Mesothelial cell of epicardium (in vitro differentiated cells): ENCODE results near the gene NAV2. TPM values are rescaled to one million over a fixed set of nuclear protein-coding genes. Genes with fewer than 3 reads are reported as not detected.

ENCODE experiments used
- DNase-seq, 2 experiments: peaks; one replicate each; pipeline ENCODE4 v3.0.0; 2021; ENCODE audit warnings: low spot score in 2 of 2; ENCODE audit not compliant: unreplicated experiment in 2 of 2
- H3K27ac Mint-ChIP-seq: 2 replicates; pipeline ENCODE4 v1.8.0; 2021; ENCODE audit warnings: mixed read lengths
- H3K27me3 Mint-ChIP-seq: 2 replicates; pipeline ENCODE4 v1.8.0; 2021; ENCODE audit warnings: low read depth, mixed read lengths
- H3K36me3 Mint-ChIP-seq: 2 replicates; pipeline ENCODE4 v1.8.0; 2021; ENCODE audit warnings: mixed read lengths
- H3K4me1 Mint-ChIP-seq: 2 replicates; pipeline ENCODE4 v1.8.0; 2021; ENCODE audit warnings: mixed read lengths
- H3K4me3 Mint-ChIP-seq: 2 replicates; pipeline ENCODE4 v1.8.0; 2021; ENCODE audit warnings: mild to moderate bottlenecking, moderate library complexity, mixed read lengths
- H3K9me3 Mint-ChIP-seq: 2 replicates; pipeline ENCODE4 v1.8.0; 2021; ENCODE audit warnings: mixed read lengths
- CTCF ChIP-seq: fragments of 200-600 bp; sonication (generic); IDR thresholded peaks from one replicate; pipeline ENCODE4 v1.5.0; 2021; ENCODE audit warnings: antibody characterized with exemption; ENCODE audit not compliant: unreplicated experiment
- total RNA-seq: library from RNA; stranded (reverse); gene quantifications from 3 replicates; pipeline ENCODE4 v1.2.1, GENCODE V29; 2021

NAV2 gene
- total RNA-seq, 1 donor from 2014 or later = 69.8 TPM

GRCh38 chr11:20007386-20007785, 294.7 kb downstream of the NAV2 start:
- Mint-ChIP-seq H3K9me3 (no peaks in the 10 kb centered on the region), H3K27ac (no peak overlapping the region), H3K27me3 (no peaks in the 10 kb centered on the region), H3K4me3 (no peak overlapping the region), H3K4me1 (peaks cover 7% of the 10 kb centered on the region), H3K36me3 (no peaks in the 10 kb centered on the region)
- TF ChIP-seq CTCF = no peak
- no peak for DNase-seq

- H3K4me1 Mint-ChIP-seq = peaks cover 15% of the 10 kb centered on the region
- TF ChIP-seq CTCF = no peak
- no peaks in the 10 kb centered on the region for H3K27me3 Mint-ChIP-seq
- DNase-seq = no peak
- H3K27ac Mint-ChIP-seq = no peak overlapping the region
- H3K4me3 Mint-ChIP-seq = no peak overlapping the region
- no peaks in the 10 kb centered on the region for H3K9me3 Mint-ChIP-seq
- H3K36me3 Mint-ChIP-seq = no peaks in the 10 kb centered on the region
These were observed 295.7 kb downstream of the NAV2 start for GRCh38 chr11:20008190-20008870.

- no peaks in the 10 kb centered on the region for H3K27me3 Mint-ChIP-seq
- H3K27ac Mint-ChIP-seq = no peak overlapping the region
- peaks cover 23% of the 10 kb centered on the region for H3K4me1 Mint-ChIP-seq
- H3K36me3 Mint-ChIP-seq = no peaks in the 10 kb centered on the region
- TF ChIP-seq CTCF = no peak
- H3K4me3 Mint-ChIP-seq = no peak overlapping the region
- no peak for DNase-seq
- H3K9me3 Mint-ChIP-seq = no peaks in the 10 kb centered on the region
These were observed 296.4 kb downstream of the NAV2 start for GRCh38 chr11:20008871-20009644.

- Mint-ChIP-seq H3K9me3 (no peaks in the 10 kb centered on the region), H3K27me3 (no peaks in the 10 kb centered on the region), H3K27ac (no peak overlapping the region), H3K4me3 (no peak overlapping the region), H3K36me3 (no peaks in the 10 kb centered on the region), H3K4me1 (peaks cover 29% of the 10 kb centered on the region)
- DNase-seq = no peak
- TF ChIP-seq CTCF = no peak
These were observed 297.7 kb downstream of the NAV2 start for GRCh38 chr11:20010156-20010850.

GRCh38 chr11:20010851-20011225, 298.2 kb downstream of the NAV2 start:
- Mint-ChIP-seq H3K4me1 (peaks cover 34% of the 10 kb centered on the region), H3K9me3 (no peaks in the 10 kb centered on the region), H3K4me3 (no peak overlapping the region), H3K36me3 (no peaks in the 10 kb centered on the region), H3K27me3 (no peaks in the 10 kb centered on the region), H3K27ac (no peak overlapping the region)
- TF ChIP-seq CTCF = no peak
- no peak for DNase-seq
